IMR-90 (cell line): ENCODE measurements around the gene LTB4R2. TPM values are rescaled to one million over a fixed set of nuclear protein-coding genes. Genes with fewer than 3 reads are reported as not detected.

Experiments used
- ATAC-seq: fragments of 200-7000 bp; cut with Tn5 transposase; 2 replicates; pipeline ENCODE4 v1.9.1; 2020; ENCODE audit warnings: low read depth, mild to moderate bottlenecking, moderate library complexity
- BruUV-seq: library from RNA; stranded (reverse); fragments of 400-500 nt; replicated peaks from 2 replicates; lab custom pipeline; 2021; lab: Mats Ljungman, UMichigan
- CTCF ChIA-PET: fragments of 300-600 bp; formaldehyde crosslinking; extraction: SDS; loops from one replicate; lab custom pipeline; 2021; ENCODE audit warnings: antibody characterized with exemption; lab: Yijun Ruan, JAX
- POLR2A ChIA-PET: fragments of 300-600 bp; sonication (Branson Sonifier 250); formaldehyde crosslinking; loops from one replicate; lab custom pipeline; 2022; ENCODE audit warnings: antibody characterized with exemption; ENCODE audit not compliant: unreplicated experiment; lab: Charles Lee
- DNase-seq: peaks from one replicate; pipeline ENCODE4 v3.0.0; 2013
- H2AFZ ChIP-seq: replicated peaks from 2 replicates; pipeline ENCODE3; 2013; ENCODE audit warnings: low read length, mild to moderate bottlenecking; ENCODE audit not compliant: poor library complexity
- H2AK5ac ChIP-seq: 2 replicates; pipeline ENCODE4 v1.6.1; 2013; ENCODE audit warnings: low read depth, low read length, inconsistent platforms
- H2AK9ac ChIP-seq: replicated peaks from 2 replicates; pipeline ENCODE3; 2013; ENCODE audit warnings: mild to moderate bottlenecking, low read depth, low read length, moderate library complexity; ENCODE audit not compliant: poor library complexity
- H2BK120ac ChIP-seq: 2 replicates; pipeline ENCODE4 v1.6.1; 2013; ENCODE audit warnings: low read depth, low read length, inconsistent platforms
- H2BK15ac ChIP-seq: 3 replicates; pipeline ENCODE4 v1.6.1; 2013; ENCODE audit warnings: low read depth, low read length, inconsistent platforms
- H2BK20ac ChIP-seq: 2 replicates; pipeline ENCODE4 v1.6.1; 2013; ENCODE audit warnings: low read depth, mild to moderate bottlenecking, inconsistent platforms, low read length, moderate library complexity
- H2BK5ac ChIP-seq: 2 replicates; pipeline ENCODE4 v1.6.1; 2013; ENCODE audit warnings: mild to moderate bottlenecking, low read depth, low read length, inconsistent platforms; ENCODE audit not compliant: poor library complexity, severe bottlenecking
- H3K14ac ChIP-seq: replicated peaks from 2 replicates; pipeline ENCODE4 v1.6.1; 2013; ENCODE audit warnings: low read depth, low read length, inconsistent platforms
- H3K18ac ChIP-seq: 2 replicates; pipeline ENCODE4 v1.6.1; 2013; ENCODE audit warnings: low read depth, low read length, control low read depth
- H3K23ac ChIP-seq: 2 replicates; pipeline ENCODE4 v1.6.1; 2013; ENCODE audit warnings: low read depth, low read length, inconsistent platforms
- H3K27ac ChIP-seq: 2 replicates; pipeline ENCODE4 v1.5.1; 2013; ENCODE audit warnings: mild to moderate bottlenecking, control low read depth, low read length; ENCODE audit not compliant: insufficient read depth
- H3K27me3 ChIP-seq: 2 replicates; pipeline ENCODE4 v1.6.1; 2013; ENCODE audit warnings: low read length; ENCODE audit not compliant: control insufficient read depth, insufficient read depth
- H3K36me3 ChIP-seq: 2 replicates; pipeline ENCODE4 v1.6.1; 2013; ENCODE audit warnings: low read length, mixed read lengths; ENCODE audit not compliant: control insufficient read depth, insufficient read depth
- H3K4ac ChIP-seq: 2 replicates; pipeline ENCODE4 v1.6.1; 2013; ENCODE audit warnings: low read depth, low read length, inconsistent platforms
- H3K4me1 ChIP-seq: 2 replicates; pipeline ENCODE4 v1.6.1; 2013; ENCODE audit warnings: low read length, mixed read lengths; ENCODE audit not compliant: control insufficient read depth, insufficient read depth
- H3K4me2 ChIP-seq: 2 replicates; pipeline ENCODE4 v1.6.1; 2013; ENCODE audit warnings: low read depth, mild to moderate bottlenecking, control low read depth, low read length, moderate library complexity
- H3K4me3 ChIP-seq: 2 replicates; pipeline ENCODE4 v1.5.1; 2013; ENCODE audit warnings: low read depth, mild to moderate bottlenecking, control low read depth, low read length, moderate library complexity; ENCODE audit not compliant: insufficient read depth
- H3K56ac ChIP-seq: 2 replicates; pipeline ENCODE4 v1.6.1; 2013; ENCODE audit warnings: low read length, inconsistent platforms; ENCODE audit not compliant: insufficient read depth; ENCODE audit errors: extremely low read depth
- H3K79me1 ChIP-seq, 2 experiments: 2 replicates each; pipeline ENCODE4 v1.6.1; 2013; ENCODE audit warnings: low read length in 2 of 2, inconsistent platforms in 1 of 2, low read depth in 1 of 2
- H3K9ac ChIP-seq: 2 replicates; pipeline ENCODE4 v1.6.1; 2013; ENCODE audit warnings: low read depth, low read length, control low read depth
- H3K9me1 ChIP-seq: 2 replicates; pipeline ENCODE4 v1.6.1; 2013; ENCODE audit warnings: low read length, inconsistent platforms; ENCODE audit not compliant: insufficient read depth
- H3K9me3 ChIP-seq: 2 replicates; pipeline ENCODE4 v1.6.1; 2013; ENCODE audit warnings: low read length; ENCODE audit not compliant: control insufficient read depth, insufficient read depth
- H4K20me1 ChIP-seq: 2 replicates; pipeline ENCODE4 v1.6.1; 2013; ENCODE audit warnings: low read length, inconsistent platforms; ENCODE audit not compliant: insufficient read depth
- H4K5ac ChIP-seq: 2 replicates; pipeline ENCODE4 v1.6.1; 2013; ENCODE audit warnings: mild to moderate bottlenecking, low read depth, low read length, control low read depth
- H4K8ac ChIP-seq, 2 experiments: 2 replicates each; pipeline ENCODE4 v1.6.1; 2013; ENCODE audit warnings: low read depth in 2 of 2, low read length in 2 of 2, control low read depth in 1 of 2, inconsistent platforms in 1 of 2
- H4K91ac ChIP-seq: 2 replicates; pipeline ENCODE4 v1.6.1; 2013; ENCODE audit warnings: low read depth, low read length, inconsistent platforms; ENCODE audit not compliant: insufficient read depth
- BHLHE40 ChIP-seq: fragments of 150-350 bp; IDR thresholded peaks from 2 replicates; pipeline ENCODE4 v1.6.1; 2016; ENCODE audit warnings: mild to moderate bottlenecking, low read depth, low read length
- CEBPB ChIP-seq: IDR thresholded peaks from 2 replicates; pipeline ENCODE4 v1.6.1; 2012; ENCODE audit warnings: low read depth, low read length, improper control_type of control experiment
- CHD1 ChIP-seq: IDR thresholded peaks from 2 replicates; pipeline ENCODE4 v1.6.1; 2012; ENCODE audit warnings: low read depth, low read length, improper control_type of control experiment
- CTCF ChIP-seq: conservative IDR thresholded peaks from 2 replicates; pipeline ENCODE4 v1.5.1; 2012; ENCODE audit warnings: mild to moderate bottlenecking, low read depth, low read length, improper control_type of control experiment
- ELK1 ChIP-seq: fragments of 150-350 bp; IDR thresholded peaks from 2 replicates; pipeline ENCODE4 v1.6.1; 2016; ENCODE audit warnings: low read depth, mild to moderate bottlenecking, low read length, moderate library complexity, borderline replicate concordance
- FOS ChIP-seq: fragments of 150-350 bp; IDR thresholded peaks from 2 replicates; pipeline ENCODE4 v1.6.1; 2016; ENCODE audit warnings: low read depth, low read length
- MAFK ChIP-seq: IDR thresholded peaks from 2 replicates; pipeline ENCODE4 v1.6.1; 2012; ENCODE audit warnings: low read depth, low read length, improper control_type of control experiment
- MAZ ChIP-seq: IDR thresholded peaks from 2 replicates; pipeline ENCODE4 v1.6.1; 2012; ENCODE audit warnings: low read depth, mild to moderate bottlenecking, low read length, improper control_type of control experiment, moderate library complexity, borderline replicate concordance
- NFE2L2 ChIP-seq: fragments of 150-350 bp; IDR thresholded peaks from 2 replicates; pipeline ENCODE4 v1.6.1; 2016; ENCODE audit warnings: low read depth, mild to moderate bottlenecking, low read length
- RAD21 ChIP-seq: IDR thresholded peaks from 2 replicates; pipeline ENCODE4 v1.6.1; 2012; ENCODE audit warnings: low read length, improper control_type of control experiment
- SMC3 ChIP-seq: fragments of 150-350 bp; IDR thresholded peaks from 2 replicates; pipeline ENCODE4 v1.6.1; 2016; ENCODE audit warnings: low read depth, mild to moderate bottlenecking, antibody characterized with exemption, low read length, moderate library complexity
- USF2 ChIP-seq: fragments of 150-350 bp; IDR thresholded peaks from 2 replicates; pipeline ENCODE4 v1.6.1; 2017; ENCODE audit warnings: mild to moderate bottlenecking, antibody characterized with exemption, low read length, low read depth
- WGBS, 2 experiments: methylation state at CpG; one replicate each; pipeline versions ENCODE4 v1.1.5 to v1.1.7; 2013; ENCODE audit warnings: missing lambda C conversion rate in 2 of 2; ENCODE audit not compliant: insufficient read length in 1 of 2; ENCODE audit errors: extremely low coverage in 2 of 2; 5-methylcytosine and 5-hydroxymethylcytosine counted together
- dilution Hi-C: fragments of 300-500 bp; cut with HindIII; formaldehyde crosslinking; loops from one replicate; pipeline ENCODE4 v1.14.3; 2018; ENCODE audit warnings: low sequenced_read_pairs; ENCODE audit not compliant: unreplicated experiment
- in situ Hi-C: fragments of 300-500 bp; cut with MboI; formaldehyde crosslinking; loops from 3 replicates; pipeline ENCODE4 v1.14.3; 2019; ENCODE audit warnings: low sequenced_read_pairs, inconsistent platforms, mixed read lengths
- intact Hi-C: fragments of 100-400 bp; cut with micrococcal nuclease; formaldehyde crosslinking; loops from 2 replicates; pipeline ENCODE4 v1.10.0; 2022
- polyA plus RNA-seq, 3 experiments: library from polyadenylated mRNA; depleted of rRNA; stranded (reverse); fragments of >200 nt; gene quantifications; 2 replicates each; pipeline ENCODE4 v1.2.3, GENCODE V29; 2012; ENCODE audit warnings: low replicate concordance in 1 of 3
- total RNA-seq: library from RNA; depleted of rRNA; stranded (reverse); fragments of >200 nt; gene quantifications from 2 replicates; pipeline ENCODE4 v1.2.3, GENCODE V29; 2012

LTB4R2 gene
- total and polyA plus RNA-seq, 2 of the 4 experiments (the other 2 are of a cell fraction): 0.72 to 1.7 TPM

- Histone ChIP-seq H2BK20ac (no peak overlapping the region), H3K9me3 (no peaks in the 10 kb centered on the region), H3K9me1 (no peaks in the 10 kb centered on the region; the same call in 1 of the 2 replicates), H2AFZ (peak overlapping the region; percentile 41), H3K56ac (no peak overlapping the region), H4K5ac (no peak overlapping the region), H2BK120ac (no peak overlapping the region), H3K4me2 (no peak overlapping the region), H3K27me3 (peaks cover 27% of the 10 kb centered on the region), H3K36me3 (no peaks in the 10 kb centered on the region), H3K14ac (no peak overlapping the region), H3K4ac (no peak overlapping the region), H2BK5ac (no peak overlapping the region), H3K9ac (no peak overlapping the region), H4K8ac (no peak overlapping the region), H3K23ac (no peak overlapping the region), H3K79me1 (no peaks in the 10 kb centered on the region), H2BK15ac (no peak overlapping the region), H4K91ac (no peak overlapping the region), H2AK9ac (peak overlapping the region; percentile 55), H3K18ac (no peak overlapping the region), H3K27ac (no peak overlapping the region), H3K4me3 (no peak overlapping the region), H3K4me1 (peaks cover 3% of the 10 kb centered on the region; the same call in 1 of the 2 replicates), H4K20me1 (no peaks in the 10 kb centered on the region), H2AK5ac (no peak overlapping the region)
- intact Hi-C loops: no loop called here
- POLR2A ChIA-PET: no interaction called here
- BruUV-seq: no TSS peak
- TF ChIP-seq MAZ (no peak), NFE2L2 (no peak), FOS (no peak), CEBPB (no peak), RAD21 (no peak), MAFK (no peak), ELK1 (no peak), SMC3 (no peak), CHD1 (no peak), CTCF (no peak), BHLHE40 (no peak), USF2 (no peak)
- dilution Hi-C loops: no loop called here
- no peak for DNase-seq
- CTCF ChIA-PET: interaction anchor here (5.6 kb wide), 1 partner anchor 102 kb away, joined by 63 read pairs; the partner anchor contains the start of genes CBLN3 and KHNYN
- 78% methylated on average over 4 of the region's 12 CpGs; no CpG with 5 or more reads in 1 of the 2 experiments for WGBS, 2 experiments
- ATAC-seq: no peak
- in situ Hi-C loops: no loop called here
Observed at GRCh38 chr14:24329073-24329663, 19.2 kb downstream of the LTB4R2 start.
